ENCODE data around the gene EHMT1.

The EHMT1 gene

GRCh38 chr9:137823986-137824771, 205.4 kb downstream of the EHMT1 start:
- DNase-seq (ENCODE audit: low spot score) (no peak), ATAC-seq (ENCODE audit: low read depth) (no peak)
- H3K36me3 ChIP-seq (ENCODE audit: low read depth) = peaks cover 40% of the 10 kb centered on the region
- H3K27ac ChIP-seq (ENCODE audit: poor library complexity, severe bottlenecking) = no peak overlapping the region
- H3K4me3 ChIP-seq (ENCODE audit: severe bottlenecking) = no peak overlapping the region
- no peaks in the 10 kb centered on the region for H3K4me1 ChIP-seq (ENCODE audit: insufficient read depth, poor library complexity, severe bottlenecking)
- no peaks in the 10 kb centered on the region for H3K9me3 ChIP-seq (ENCODE audit: severe bottlenecking)
- TF ChIP-seq CTCF (IDR thresholded peaks at IDR 0.05; ENCODE audit: poor library complexity, severe bottlenecking) = no peak
- H3K27me3 ChIP-seq (ENCODE audit: insufficient read depth, poor library complexity, severe bottlenecking) = no peaks in the 10 kb centered on the region

GRCh38 chr9:137825324-137825989, 206.7 kb downstream of the EHMT1 start:
- Histone ChIP-seq H3K4me1 (ENCODE audit: insufficient read depth, poor library complexity, severe bottlenecking) (no peaks in the 10 kb centered on the region), H3K27ac (ENCODE audit: poor library complexity, severe bottlenecking) (no peak overlapping the region), H3K27me3 (ENCODE audit: insufficient read depth, poor library complexity, severe bottlenecking) (no peaks in the 10 kb centered on the region), H3K36me3 (ENCODE audit: low read depth) (peaks cover 40% of the 10 kb centered on the region), H3K4me3 (ENCODE audit: severe bottlenecking) (no peak overlapping the region), H3K9me3 (ENCODE audit: severe bottlenecking) (no peaks in the 10 kb centered on the region)
- no peak for DNase-seq (ENCODE audit: low spot score)
- TF ChIP-seq CTCF (IDR thresholded peaks at IDR 0.05; ENCODE audit: poor library complexity, severe bottlenecking) = no peak
- no peak for ATAC-seq (ENCODE audit: low read depth)

GRCh38 chr9:137827908-137828526, 209.2 kb downstream of the EHMT1 start:
- H3K27ac ChIP-seq (ENCODE audit: poor library complexity, severe bottlenecking) = no peak overlapping the region
- no peaks in the 10 kb centered on the region for H3K27me3 ChIP-seq (ENCODE audit: insufficient read depth, poor library complexity, severe bottlenecking)
- DNase-seq (ENCODE audit: low spot score) (no peak), ATAC-seq (ENCODE audit: low read depth) (no peak)
- no peak overlapping the region for H3K4me3 ChIP-seq (ENCODE audit: severe bottlenecking)
- H3K4me1 ChIP-seq (ENCODE audit: insufficient read depth, poor library complexity, severe bottlenecking) = no peaks in the 10 kb centered on the region
- no peaks in the 10 kb centered on the region for H3K9me3 ChIP-seq (ENCODE audit: severe bottlenecking)
- no peak for TF ChIP-seq CTCF (IDR thresholded peaks at IDR 0.05; ENCODE audit: poor library complexity, severe bottlenecking)
- peaks cover 31% of the 10 kb centered on the region for H3K36me3 ChIP-seq (ENCODE audit: low read depth)

GRCh38 chr9:137828527-137829259, 209.9 kb downstream of the EHMT1 start:
- peaks cover 30% of the 10 kb centered on the region for H3K36me3 ChIP-seq (ENCODE audit: low read depth)
- ATAC-seq (ENCODE audit: low read depth) = no peak
- DNase-seq (ENCODE audit: low spot score) = no peak

More at GRCh38 chr9:137828527-137829259, 209.9 kb downstream of the EHMT1 start:
- H3K4me3 ChIP-seq (ENCODE audit: severe bottlenecking) = no peak overlapping the region
- no peak for TF ChIP-seq CTCF (IDR thresholded peaks at IDR 0.05; ENCODE audit: poor library complexity, severe bottlenecking)
- H3K27me3 ChIP-seq (ENCODE audit: insufficient read depth, poor library complexity, severe bottlenecking) = no peaks in the 10 kb centered on the region
- H3K9me3 ChIP-seq (ENCODE audit: severe bottlenecking) = no peaks in the 10 kb centered on the region
- H3K4me1 ChIP-seq (ENCODE audit: insufficient read depth, poor library complexity, severe bottlenecking) = no peaks in the 10 kb centered on the region
- H3K27ac ChIP-seq (ENCODE audit: poor library complexity, severe bottlenecking) = no peak overlapping the region

All from RWPE2 (cell line).